IMR-90 (cell line): ENCODE results near the gene SASH1.

Experiments
- CEBPB ChIP-seq: IDR thresholded peaks from 2 replicates; pipeline ENCODE4 v1.6.1; 2012; ENCODE audit warnings: low read depth, low read length, improper control_type of control experiment
- CTCF ChIP-seq: conservative IDR thresholded peaks from 2 replicates; pipeline ENCODE4 v1.5.1; 2012; ENCODE audit warnings: mild to moderate bottlenecking, low read depth, low read length, improper control_type of control experiment
- FOS ChIP-seq: fragments of 150-350 bp; IDR thresholded peaks from 2 replicates; pipeline ENCODE4 v1.6.1; 2016; ENCODE audit warnings: low read depth, low read length
- MAZ ChIP-seq: IDR thresholded peaks from 2 replicates; pipeline ENCODE4 v1.6.1; 2012; ENCODE audit warnings: low read depth, mild to moderate bottlenecking, low read length, improper control_type of control experiment, moderate library complexity, borderline replicate concordance
- MXI1 ChIP-seq: IDR thresholded peaks from 2 replicates; pipeline ENCODE4 v1.6.1; 2012; ENCODE audit warnings: low read depth, mild to moderate bottlenecking, low read length, moderate library complexity, borderline replicate concordance
- POLR2A ChIP-seq: IDR thresholded peaks from 2 replicates; pipeline ENCODE4 v1.6.1; 2012; ENCODE audit warnings: mild to moderate bottlenecking, low read depth, low read length
- RAD21 ChIP-seq: IDR thresholded peaks from 2 replicates; pipeline ENCODE4 v1.6.1; 2012; ENCODE audit warnings: low read length, improper control_type of control experiment
- RCOR1 ChIP-seq: IDR thresholded peaks from 2 replicates; pipeline ENCODE4 v1.6.1; 2012; ENCODE audit warnings: mild to moderate bottlenecking, low read length, improper control_type of control experiment; ENCODE audit not compliant: insufficient replicate concordance
- SMC3 ChIP-seq: fragments of 150-350 bp; IDR thresholded peaks from 2 replicates; pipeline ENCODE4 v1.6.1; 2016; ENCODE audit warnings: low read depth, mild to moderate bottlenecking, antibody characterized with exemption, low read length, moderate library complexity
- USF2 ChIP-seq: fragments of 150-350 bp; IDR thresholded peaks from 2 replicates; pipeline ENCODE4 v1.6.1; 2017; ENCODE audit warnings: mild to moderate bottlenecking, antibody characterized with exemption, low read length, low read depth

- TF ChIP-seq CTCF (no peak), FOS (no peak), RAD21 (no peak), CEBPB (no peak), RCOR1 (no peak), MAZ (no peak), POLR2A (no peak), SMC3 (no peak), MXI1 (no peak), USF2 (no peak)
Measured at GRCh38 chr6:148502083-148502772, 159.6 kb downstream of the SASH1 start.
